Left lung (tissue), 10 donors: Measurements from ENCODE around the gene SLC12A8. TPM values are rescaled to one million over a fixed set of nuclear protein-coding genes. Genes with fewer than 3 reads are reported as not detected.
A peak's percentile ranks its signal among the peaks of the same experiment; 100 is the strongest.

Source experiments
- ATAC-seq: fragments of 200-7000 bp; cut with Tn5 transposase; one replicate; pipeline ENCODE4 v1.9.1; 2020; ENCODE audit warnings: moderate library complexity
- DNase-seq, 4 donors: peaks; one replicate each; pipeline ENCODE4 v3.0.0-alpha.2; 2013 to 2020
- H3K27ac ChIP-seq, 2 donors: fragments of 200-600 bp; sonication (generic) in 1 of 2; one replicate each; pipeline versions ENCODE4 v1.5.0 to v1.8.0; 2020 to 2021
- H3K27me3 ChIP-seq, 2 donors: fragments of 200-600 bp; sonication (generic) in 1 of 2; one replicate each; pipeline versions ENCODE4 v1.5.0 to v1.8.0; 2020 to 2021
- H3K36me3 ChIP-seq, 2 donors: fragments of 200-600 bp; sonication (generic) in 1 of 2; one replicate each; pipeline versions ENCODE4 v1.5.0 to v1.8.0; 2020 to 2021
- H3K4me1 ChIP-seq, 2 donors: fragments of 200-600 bp; one replicate each; pipeline ENCODE4 v1.8.0; 2021
- H3K4me3 ChIP-seq, 2 donors: fragments of 200-600 bp; sonication (generic) in 1 of 2; one replicate each; pipeline versions ENCODE4 v1.5.0 to v1.8.0; 2020 to 2021; ENCODE audit warnings: mild to moderate bottlenecking in 1 of 2
- H3K9me3 ChIP-seq, 2 donors: fragments of 200-600 bp; sonication (generic) in 1 of 2; one replicate each; pipeline versions ENCODE4 v1.5.0 to v1.8.0; 2020 to 2021
- CTCF ChIP-seq, 2 donors: fragments of 200-600 bp; sonication (generic) in 1 of 2; IDR thresholded peaks; one replicate each; pipeline versions ENCODE4 v1.5.0 to v1.8.0; 2021; ENCODE audit warnings: antibody characterized with exemption in 2 of 2
- intact Hi-C, 2 donors: fragments of 100-400 bp; cut with DNase I; formaldehyde crosslinking; loops; one replicate each; pipeline versions ENCODE4 v1.11.2 to v1.14.2; 2022
- polyA plus RNA-seq, 6 donors: library from polyadenylated mRNA; unstranded; fragments of 120-200 nt; gene quantifications; one replicate each; pipeline ENCODE4 v1.2.1, GENCODE V29; 2013; ENCODE audit not compliant: insufficient read length in 6 of 6
- total RNA-seq, 2 donors: library from RNA; stranded (reverse); fragmentation: NEBNext Ultra II Directional; extraction: Animal tissue kit (Norgen Biotek cat#: 25700); gene quantifications; one replicate each; pipeline ENCODE4 v1.2.1, GENCODE V29; 2021
- donor health status: DM: no; HTN: yes; CAD: no.
- donor health status: DM: no; HTN: no; CAD: no.

The SLC12A8 gene
- total and polyA plus RNA-seq, 8 donors = 1.1 to 17.1 (median 1.6) TPM

- intact Hi-C loops = loop anchor here in 1 of 2 donors (10.0 kb wide), 1 partner anchor 73 kb away; no protein-coding TSS in a partner anchor
- peak; percentile 6 for ATAC-seq
- H3K27ac ChIP-seq = peak overlapping the region in 1 of 2 donors; percentile 27
- peaks cover 12 to 29% of the 10 kb centered on the region in 2 donors for H3K4me1 ChIP-seq
- H3K36me3 ChIP-seq = no peaks in the 10 kb centered on the region
- DNase-seq = no peak
- no peaks in the 10 kb centered on the region for H3K9me3 ChIP-seq
- H3K4me3 ChIP-seq = no peak overlapping the region
- H3K27me3 ChIP-seq = no peaks in the 10 kb centered on the region
- no peak for TF ChIP-seq CTCF (IDR thresholded peaks at IDR 0.05)
These were observed 75.1 kb downstream of the SLC12A8 start for GRCh38 chr3:125137358-125138033.

- H3K27ac ChIP-seq = peak overlapping the region in 1 of 2 donors; percentile 27
- H3K4me1 ChIP-seq = peaks cover 8 to 25% of the 10 kb centered on the region in 2 donors
- no peak for TF ChIP-seq CTCF (IDR thresholded peaks at IDR 0.05)
- H3K27me3 ChIP-seq = no peaks in the 10 kb centered on the region
- H3K36me3 ChIP-seq = no peaks in the 10 kb centered on the region
- intact Hi-C loops = loop anchor here in 1 of 2 donors (10.0 kb wide), 1 partner anchor 72 kb away; no protein-coding TSS in a partner anchor
- ATAC-seq (no peak), DNase-seq (no peak)
- H3K9me3 ChIP-seq = no peaks in the 10 kb centered on the region
- H3K4me3 ChIP-seq = no peak overlapping the region
These were observed 75.6 kb downstream of the SLC12A8 start for GRCh38 chr3:125136966-125137357.

GRCh38 chr3:125136515-125136914 is 76.0 kb downstream of the SLC12A8 start:
- H3K27ac ChIP-seq = no peak overlapping the region
- ATAC-seq = no peak
- intact Hi-C loops = loop anchor here in 1 of 2 donors (10.0 kb wide), 1 partner anchor 72 kb away; no protein-coding TSS in a partner anchor

GRCh38 chr3:125134952-125135351 is 77.6 kb downstream of the SLC12A8 start:
- no peak for TF ChIP-seq CTCF (IDR thresholded peaks at IDR 0.05)
- no peak for DNase-seq
- Histone ChIP-seq H3K4me1 (peaks cover 0 to 27% of the 10 kb centered on the region in 2 donors), H3K9me3 (no peaks in the 10 kb centered on the region), H3K4me3 (no peak overlapping the region), H3K27ac (no peak overlapping the region), H3K27me3 (no peaks in the 10 kb centered on the region), H3K36me3 (no peaks in the 10 kb centered on the region)
- intact Hi-C loops = loop anchor here in 1 of 2 donors (10.0 kb wide), 1 partner anchor 70 kb away; no protein-coding TSS in a partner anchor
- no peak for ATAC-seq

More at GRCh38 chr3:125136515-125136914, 76.0 kb downstream of the SLC12A8 start:
- peaks cover 5 to 24% of the 10 kb centered on the region in 2 donors for H3K4me1 ChIP-seq
- H3K4me3 ChIP-seq = no peak overlapping the region
- H3K9me3 ChIP-seq = no peaks in the 10 kb centered on the region
- no peaks in the 10 kb centered on the region for H3K27me3 ChIP-seq
- DNase-seq = no peak
- H3K36me3 ChIP-seq = no peaks in the 10 kb centered on the region
- no peak for TF ChIP-seq CTCF (IDR thresholded peaks at IDR 0.05)

GRCh38 chr3:125132815-125133214 is 79.7 kb downstream of the SLC12A8 start:
- Histone ChIP-seq H3K27ac (no peak overlapping the region), H3K4me1 (peaks cover 14 to 41% of the 10 kb centered on the region in 2 donors), H3K27me3 (no peaks in the 10 kb centered on the region), H3K4me3 (no peak overlapping the region), H3K9me3 (no peaks in the 10 kb centered on the region), H3K36me3 (no peaks in the 10 kb centered on the region)
- DNase-seq = no peak
- no peak for ATAC-seq
- no peak for TF ChIP-seq CTCF (IDR thresholded peaks at IDR 0.05)
- intact Hi-C loops = loop anchor here in 1 of 2 donors (10.0 kb wide), 1 partner anchor 68 kb away; no protein-coding TSS in a partner anchor
